IPS-15b (cell line): ENCODE data around the gene EXOC4.
"Not testable (repeated sequence)": the region's sequence is repeated elsewhere in the genome, so short reads cannot be mapped to it uniquely, and the experiment has no call there.

ENCODE experiments used
- H3K27me3 ChIP-seq: one replicate; pipeline ENCODE4 v1.6.1; 2013; ENCODE audit warnings: low read length; ENCODE audit not compliant: control insufficient read depth, insufficient read depth
- H3K36me3 ChIP-seq: one replicate; pipeline ENCODE4 v1.6.1; 2013; ENCODE audit warnings: low read length; ENCODE audit not compliant: control insufficient read depth, insufficient read depth
- H3K4me1 ChIP-seq: one replicate; pipeline ENCODE4 v1.6.1; 2013; ENCODE audit warnings: mild to moderate bottlenecking, low read length; ENCODE audit not compliant: control insufficient read depth, insufficient read depth
- H3K4me3 ChIP-seq: one replicate; pipeline ENCODE4 v1.5.1; 2013; ENCODE audit warnings: low read depth, low read length
- H3K9ac ChIP-seq: one replicate; pipeline ENCODE4 v1.6.1; 2013; ENCODE audit warnings: low read depth, mild to moderate bottlenecking, low read length
- H3K9me3 ChIP-seq: one replicate; pipeline ENCODE4 v1.6.1; 2013; ENCODE audit warnings: mild to moderate bottlenecking, low read length; ENCODE audit not compliant: control insufficient read depth, insufficient read depth

Gene EXOC4

GRCh38 chr7:134077560-134077959 lies 824.7 kb downstream of the EXOC4 start:
- H3K9me3 ChIP-seq, H3K9ac ChIP-seq, H3K4me1 ChIP-seq, H3K27me3 ChIP-seq, H3K36me3 ChIP-seq, H3K4me3 ChIP-seq: not testable (repeated sequence)

- no peaks in the 10 kb centered on the region for H3K9me3 ChIP-seq
- no peaks in the 10 kb centered on the region for H3K36me3 ChIP-seq
Observed at GRCh38 chr7:134078991-134079390, 826.1 kb downstream of the EXOC4 start.

GRCh38 chr7:134081695-134082094 lies 828.8 kb downstream of the EXOC4 start:
- no peak overlapping the region for H3K9ac ChIP-seq
- H3K27me3 ChIP-seq = no peaks in the 10 kb centered on the region
- H3K9me3 ChIP-seq = peaks cover 3% of the 10 kb centered on the region
- no peaks in the 10 kb centered on the region for H3K36me3 ChIP-seq
- no peaks in the 10 kb centered on the region for H3K4me1 ChIP-seq
- H3K4me3 ChIP-seq = no peak overlapping the region

More at GRCh38 chr7:134078991-134079390, 826.1 kb downstream of the EXOC4 start:
- H3K4me1 ChIP-seq = no peaks in the 10 kb centered on the region
- H3K4me3 ChIP-seq = no peak overlapping the region
- no peak overlapping the region for H3K9ac ChIP-seq
- H3K27me3 ChIP-seq = no peaks in the 10 kb centered on the region

GRCh38 chr7:134083766-134084487 lies 831.0 kb downstream of the EXOC4 start:
- Histone ChIP-seq H3K9me3 (peaks cover 7% of the 10 kb centered on the region), H3K9ac (no peak overlapping the region), H3K4me3 (no peak overlapping the region), H3K36me3 (no peaks in the 10 kb centered on the region), H3K27me3 (no peaks in the 10 kb centered on the region), H3K4me1 (no peaks in the 10 kb centered on the region)

GRCh38 chr7:134084488-134085144 lies 831.7 kb downstream of the EXOC4 start:
- H3K9ac ChIP-seq = no peak overlapping the region
- H3K4me3 ChIP-seq = no peak overlapping the region
- H3K9me3 ChIP-seq = peaks cover 14% of the 10 kb centered on the region

GRCh38 chr7:134085311-134085710 lies 832.4 kb downstream of the EXOC4 start:
- H3K36me3 ChIP-seq = no peaks in the 10 kb centered on the region
- no peaks in the 10 kb centered on the region for H3K27me3 ChIP-seq
- H3K4me3 ChIP-seq = no peak overlapping the region
- H3K4me1 ChIP-seq = no peaks in the 10 kb centered on the region
- peaks cover 17% of the 10 kb centered on the region for H3K9me3 ChIP-seq
- H3K9ac ChIP-seq = no peak overlapping the region

More at GRCh38 chr7:134084488-134085144, 831.7 kb downstream of the EXOC4 start:
- H3K27me3 ChIP-seq = no peaks in the 10 kb centered on the region
- H3K36me3 ChIP-seq = no peaks in the 10 kb centered on the region
- no peaks in the 10 kb centered on the region for H3K4me1 ChIP-seq

GRCh38 chr7:134086998-134087735 lies 834.3 kb downstream of the EXOC4 start:
- Histone ChIP-seq H3K9me3 (peaks cover 21% of the 10 kb centered on the region), H3K4me3 (no peak overlapping the region), H3K9ac (no peak overlapping the region), H3K36me3 (no peaks in the 10 kb centered on the region), H3K4me1 (no peaks in the 10 kb centered on the region), H3K27me3 (no peaks in the 10 kb centered on the region)

- H3K4me3 ChIP-seq = no peak overlapping the region
- no peak overlapping the region for H3K9ac ChIP-seq
- H3K27me3 ChIP-seq = no peaks in the 10 kb centered on the region
- peaks cover 21% of the 10 kb centered on the region for H3K9me3 ChIP-seq
- no peaks in the 10 kb centered on the region for H3K4me1 ChIP-seq
- H3K36me3 ChIP-seq = no peaks in the 10 kb centered on the region
Observed at GRCh38 chr7:134088199-134088598, 835.3 kb downstream of the EXOC4 start.

- H3K27me3 ChIP-seq = no peaks in the 10 kb centered on the region
- no peaks in the 10 kb centered on the region for H3K36me3 ChIP-seq
- H3K9ac ChIP-seq = no peak overlapping the region
- no peaks in the 10 kb centered on the region for H3K4me1 ChIP-seq
- H3K9me3 ChIP-seq = peaks cover 23% of the 10 kb centered on the region
- no peak overlapping the region for H3K4me3 ChIP-seq
Observed at GRCh38 chr7:134089446-134089845, 836.6 kb downstream of the EXOC4 start.

GRCh38 chr7:134098072-134098471 lies 845.2 kb downstream of the EXOC4 start:
- no peak overlapping the region for H3K9ac ChIP-seq
- peaks cover 5% of the 10 kb centered on the region for H3K9me3 ChIP-seq
- H3K4me3 ChIP-seq = no peak overlapping the region
- H3K4me1 ChIP-seq = no peaks in the 10 kb centered on the region
- no peaks in the 10 kb centered on the region for H3K36me3 ChIP-seq
- no peaks in the 10 kb centered on the region for H3K27me3 ChIP-seq

GRCh38 chr7:134101716-134102115 lies 848.8 kb downstream of the EXOC4 start:
- Histone ChIP-seq H3K36me3 (no peaks in the 10 kb centered on the region), H3K9me3 (no peaks in the 10 kb centered on the region), H3K4me3 (no peak overlapping the region), H3K9ac (no peak overlapping the region), H3K27me3 (no peaks in the 10 kb centered on the region), H3K4me1 (no peaks in the 10 kb centered on the region)
